H1 (cell line): ENCODE data around the gene KIAA1328. TPM values are rescaled to one million over a fixed set of nuclear protein-coding genes. Genes with fewer than 3 reads are reported as not detected.

ENCODE experiments used
- CTCF ChIA-PET: fragments of 300-600 bp; sonication (Branson Sonifier 250); formaldehyde crosslinking; loops from one replicate; lab custom pipeline; 2021; ENCODE audit not compliant: partially characterized antibody; lab: Charles Lee
- POLR2A ChIA-PET: fragments of 300-600 bp; sonication (Branson Sonifier 250); formaldehyde crosslinking; loops from one replicate; lab custom pipeline; 2021; ENCODE audit warnings: inconsistent platforms; ENCODE audit not compliant: partially characterized antibody; lab: Charles Lee
- DNase-seq, 2 experiments: peaks; one replicate each; pipeline versions ENCODE4 v3.0.0 to v3.0.0-alpha.2; 2010 to 2022; ENCODE audit warnings: low spot score in 2 of 2, low read depth in 1 of 2, mixed read lengths in 1 of 2
- FAIRE-seq: peaks from 2 replicates; lab custom pipeline; 2011; peaks lifted over from hg19 to GRCh38; lab: Jason Lieb, UNC
- H2AFZ ChIP-seq: 2 replicates; pipeline ENCODE4 v1.8.1; 2012; ENCODE audit warnings: low read length, inconsistent platforms
- H2AK5ac ChIP-seq: 2 replicates; pipeline ENCODE4 v1.6.1; 2013; ENCODE audit warnings: low read depth, low read length
- H2BK120ac ChIP-seq: replicated peaks from 2 replicates; pipeline ENCODE3; 2013; ENCODE audit warnings: low read depth, low read length, inconsistent platforms
- H2BK12ac ChIP-seq: 2 replicates; pipeline ENCODE4 v1.6.1; 2013; ENCODE audit warnings: low read depth, low read length
- H2BK15ac ChIP-seq: 2 replicates; pipeline ENCODE4 v1.6.1; 2013; ENCODE audit warnings: low read length
- H2BK20ac ChIP-seq: 2 replicates; pipeline ENCODE4 v1.6.1; 2013; ENCODE audit warnings: low read length
- H2BK5ac ChIP-seq: 2 replicates; pipeline ENCODE4 v1.6.1; 2013; ENCODE audit warnings: low read depth, low read length
- H3K14ac ChIP-seq: 2 replicates; pipeline ENCODE4 v1.6.1; 2013; ENCODE audit warnings: inconsistent platforms; ENCODE audit not compliant: insufficient read length
- H3K18ac ChIP-seq: 2 replicates; pipeline ENCODE4 v1.6.1; 2013; ENCODE audit warnings: low read length; ENCODE audit errors: extremely low read depth
- H3K23ac ChIP-seq: 2 replicates; pipeline ENCODE4 v1.6.1; 2013; ENCODE audit warnings: inconsistent platforms; ENCODE audit not compliant: insufficient read length
- H3K23me2 ChIP-seq: 2 replicates; pipeline ENCODE4 v1.6.1; 2013; ENCODE audit warnings: low read depth, low read length
- H3K27ac ChIP-seq: 2 replicates; pipeline ENCODE4 v1.6.1; 2011; ENCODE audit warnings: low read depth, low read length, inconsistent platforms
- H3K27me3 ChIP-seq, 4 experiments: replicated peaks in 1 of 4; 1 replicate in 1 of 4; 2 replicates in 3 of 4; pipeline versions ENCODE4 v1.6.1 to v1.8.1; 2011 to 2013; ENCODE audit warnings: low read length in 3 of 4, mild to moderate bottlenecking in 3 of 4, inconsistent platforms in 2 of 4, mixed read lengths in 2 of 4, moderate library complexity in 1 of 4; ENCODE audit not compliant: control insufficient read depth in 3 of 4, insufficient read depth in 3 of 4; ENCODE audit errors: extremely low read depth in 1 of 4
- H3K36me3 ChIP-seq, 4 experiments: 2 replicates each; pipeline versions ENCODE4 v1.6.1 to v1.8.1; 2011 to 2013; ENCODE audit warnings: mild to moderate bottlenecking in 4 of 4, low read length in 3 of 4, moderate library complexity in 2 of 4, control low read depth in 1 of 4, inconsistent platforms in 1 of 4; ENCODE audit not compliant: insufficient read depth in 4 of 4, control insufficient read depth in 2 of 4
- H3K4ac ChIP-seq: replicated peaks from 2 replicates; pipeline ENCODE3; 2013; ENCODE audit warnings: low read length, low read depth, mixed read lengths, inconsistent platforms; ENCODE audit not compliant: insufficient read length
- H3K4me1 ChIP-seq, 4 experiments: replicated peaks in 1 of 4; 1 replicate in 1 of 4; 2 replicates in 3 of 4; pipeline versions ENCODE4 v1.6.1 to v1.8.1; 2011 to 2013; ENCODE audit warnings: low read length in 3 of 4, inconsistent platforms in 2 of 4, mixed read lengths in 1 of 4; ENCODE audit not compliant: insufficient read depth in 4 of 4, control insufficient read depth in 3 of 4
- H3K4me2 ChIP-seq, 2 experiments: 2 replicates each; pipeline versions ENCODE4 v1.6.1 to v1.8.1; 2011 to 2013; ENCODE audit warnings: low read depth in 2 of 2, low read length in 2 of 2, control low read depth in 1 of 2, inconsistent platforms in 1 of 2, mild to moderate bottlenecking in 1 of 2; ENCODE audit not compliant: insufficient read depth in 1 of 2
- H3K4me3 ChIP-seq, 4 experiments: fragments of 200-600, 300-600 bp in 1 of 4; sonication (generic), shearing (Covaris generic), sonication (Bioruptor Twin) in 1 of 4; 2 replicates each; pipeline versions ENCODE4 v1.5.1 to v1.8.1; 2011 to 2016; ENCODE audit warnings: low read length in 4 of 4, low read depth in 3 of 4, control low read depth in 2 of 4, inconsistent platforms in 2 of 4, mild to moderate bottlenecking in 2 of 4, mixed read lengths in 1 of 4, moderate library complexity in 1 of 4; ENCODE audit not compliant: insufficient read depth in 2 of 4; ENCODE audit errors: extremely low read depth in 1 of 4
- H3K56ac ChIP-seq: replicated peaks from 2 replicates; pipeline ENCODE3; 2013; ENCODE audit warnings: low read depth, mild to moderate bottlenecking, mixed read lengths, low read length, inconsistent platforms; ENCODE audit not compliant: insufficient read length
- H3K79me1 ChIP-seq: 2 replicates; pipeline ENCODE4 v1.6.1; 2013; ENCODE audit warnings: low read depth, low read length, control low read depth
- H3K79me2 ChIP-seq, 2 experiments: 2 replicates each; pipeline versions ENCODE4 v1.6.1 to v1.8.1; 2012 to 2013; ENCODE audit warnings: low read length in 2 of 2, mild to moderate bottlenecking in 2 of 2, inconsistent platforms in 1 of 2; ENCODE audit not compliant: insufficient read depth in 2 of 2, control insufficient read depth in 1 of 2
- H3K9ac ChIP-seq, 4 experiments: replicated peaks in 1 of 4; 1 replicate in 1 of 4; 2 replicates in 3 of 4; pipeline versions ENCODE4 v1.6.1 to v1.8.1; 2011 to 2013; ENCODE audit warnings: low read depth in 3 of 4, low read length in 3 of 4, control low read depth in 2 of 4, mild to moderate bottlenecking in 2 of 4, moderate library complexity in 2 of 4, inconsistent platforms in 1 of 4; ENCODE audit errors: extremely low read depth in 1 of 4
- H3K9me3 ChIP-seq, 2 experiments: 2 replicates each; pipeline versions ENCODE4 v1.6.1 to v1.8.1; 2012 to 2013; ENCODE audit warnings: mild to moderate bottlenecking in 2 of 2, moderate library complexity in 2 of 2, control low read depth in 1 of 2, inconsistent platforms in 1 of 2, low read depth in 1 of 2, low read length in 1 of 2, mixed read lengths in 1 of 2; ENCODE audit not compliant: insufficient read depth in 2 of 2
- H4K20me1 ChIP-seq, 2 experiments: replicated peaks in 1 of 2; 2 replicates each; pipeline versions ENCODE3 to v1.8.1; 2011 to 2013; ENCODE audit warnings: inconsistent platforms in 2 of 2, low read length in 2 of 2, mild to moderate bottlenecking in 1 of 2; ENCODE audit not compliant: insufficient read depth in 2 of 2, control insufficient read depth in 1 of 2
- H4K5ac ChIP-seq: 2 replicates; pipeline ENCODE4 v1.6.1; 2013; ENCODE audit warnings: low read length, low read depth, mixed read lengths, inconsistent platforms; ENCODE audit not compliant: insufficient read length
- H4K8ac ChIP-seq: 2 replicates; pipeline ENCODE4 v1.8.0; 2013; ENCODE audit warnings: mild to moderate bottlenecking, moderate library complexity, low read length, inconsistent platforms; ENCODE audit not compliant: insufficient read depth; ENCODE audit errors: extremely low read depth
- H4K91ac ChIP-seq: replicated peaks from 2 replicates; pipeline ENCODE3; 2013; ENCODE audit warnings: low read length, mixed read lengths, inconsistent platforms; ENCODE audit not compliant: insufficient read length
- BACH1 ChIP-seq: IDR thresholded peaks from 2 replicates; pipeline ENCODE4 v1.6.1; 2012; ENCODE audit warnings: low read length, improper control_type of control experiment
- CHD1 ChIP-seq: IDR thresholded peaks from 2 replicates; pipeline ENCODE4 v1.6.1; 2012; ENCODE audit warnings: low read depth, low read length, improper control_type of control experiment
- EP300 ChIP-seq, 2 experiments: IDR thresholded peaks; 1 replicate in 1 of 2; 2 replicates in 1 of 2; pipeline ENCODE4 v1.6.1; 2011 to 2012; ENCODE audit warnings: low read depth in 2 of 2, low read length in 2 of 2, mild to moderate bottlenecking in 2 of 2, borderline replicate concordance in 1 of 2, inconsistent platforms in 1 of 2, moderate library complexity in 1 of 2
- HDAC2 ChIP-seq, 2 experiments: fragments of 300-600 bp in 1 of 2; sonication (generic) in 1 of 2; IDR thresholded peaks; 2 replicates each; pipeline ENCODE4 v1.6.1; 2011 to 2012; ENCODE audit warnings: low read depth in 2 of 2, low read length in 2 of 2, mild to moderate bottlenecking in 2 of 2, moderate library complexity in 2 of 2, borderline replicate concordance in 1 of 2, inconsistent platforms in 1 of 2
- HDAC6 ChIP-seq: IDR thresholded peaks from one replicate; pipeline ENCODE4 v1.7.1; 2012; ENCODE audit warnings: low read depth, mild to moderate bottlenecking, inconsistent platforms, low read length, moderate library complexity
- KDM5A ChIP-seq: fragments of 200-600 bp; IDR thresholded peaks from 2 replicates; pipeline ENCODE4 v1.7.1; 2012; ENCODE audit warnings: mild to moderate bottlenecking, low read length, inconsistent platforms, mixed read lengths
- POLR2A ChIP-seq, 2 experiments: IDR thresholded peaks; 1 replicate in 1 of 2; 2 replicates in 1 of 2; pipeline ENCODE4 v1.6.1; 2011; ENCODE audit warnings: low read depth in 2 of 2, low read length in 2 of 2, mild to moderate bottlenecking in 2 of 2; ENCODE audit errors: control extremely low read depth in 1 of 2
- POU5F1 ChIP-seq: IDR thresholded peaks from 2 replicates; pipeline ENCODE4 v1.6.1; 2011; ENCODE audit warnings: low read depth, mild to moderate bottlenecking, low read length, moderate library complexity
- RAD21 ChIP-seq, 2 experiments: IDR thresholded peaks in 1 of 2; conservative IDR thresholded peaks in 1 of 2; 2 replicates each; pipeline ENCODE4 v1.6.1; 2011; ENCODE audit warnings: low read depth in 2 of 2, low read length in 2 of 2, improper control_type of control experiment in 1 of 2, inconsistent platforms in 1 of 2, mild to moderate bottlenecking in 1 of 2, moderate library complexity in 1 of 2
- TAF7 ChIP-seq: optimal IDR thresholded peaks from 2 replicates; pipeline ENCODE3; 2011; ENCODE audit warnings: low read depth, mild to moderate bottlenecking, inconsistent platforms, low read length, moderate library complexity, borderline replicate concordance
- WGBS, 2 experiments: shearing (Covaris generic) in 1 of 2; methylation state at CpG; one replicate each; pipeline versions ENCODE4 v1.1.6 to v1.1.7; 2013 to 2015; ENCODE audit warnings: low lambda C conversion rate in 2 of 2, mixed read lengths in 2 of 2, inconsistent platforms in 1 of 2, low coverage in 1 of 2, missing lambda C conversion rate in 1 of 2; ENCODE audit not compliant: insufficient replicate concordance in 2 of 2, insufficient coverage in 1 of 2, insufficient read length in 1 of 2; ENCODE audit errors: extremely low coverage in 1 of 2, missing lambda C conversion rate in 1 of 2; 5-methylcytosine and 5-hydroxymethylcytosine counted together
- polyA plus RNA-seq, 7 experiments: library from polyadenylated mRNA; depleted of rRNA in 3 of 7; stranded (reverse) in 5 of 7; unstranded in 2 of 7; fragments of >200 nt in 5 of 7; fragments of 200-250 nt in 2 of 7; gene quantifications; 1 replicate in 5 of 7; 2 replicates in 1 of 7; 4 replicates in 1 of 7; pipeline versions ENCODE4 v1.2.1 to v1.2.3, GENCODE V29; 2011 to 2013; ENCODE audit warnings: missing spikeins in 2 of 7, mixed read lengths in 2 of 7
- total RNA-seq: library from RNA; stranded (reverse); fragmentation: NEBNext Ultra II Directional; extraction: Animal tissue kit (Norgen Biotek cat#: 25700); gene quantifications from 2 replicates; pipeline ENCODE4 v1.2.1, GENCODE V29; 2021
- TF ChIP-seq, protein P1 (sequence below): IDR thresholded peaks from 2 replicates; pipeline ENCODE4 v1.6.1; 2012; ENCODE audit warnings: inconsistent platforms

The KIAA1328 gene
- total and polyA plus RNA-seq, 2 of the 8 experiments (the other 6 are each of a cell fraction or from before 2014, with no cell fraction given), result 2.6 to 5.7 TPM

GRCh38 chr18:37222354-37222998 is 393.5 kb downstream of the KIAA1328 start:
- Histone ChIP-seq H3K4me2 (no peak overlapping the region), H4K8ac (no peak overlapping the region), H3K9me3 (peaks cover 0 to 5% of the 10 kb centered on the region in 2 experiments; a peak in 1 of 4 replicates), H3K23ac (no peak overlapping the region), H3K23me2 (no peaks in the 10 kb centered on the region), H2BK15ac (no peak overlapping the region), H3K27ac (no peak overlapping the region), H3K14ac (no peak overlapping the region), H3K4me1 (peaks cover 0 to 13% (median 2%) of the 10 kb centered on the region in 4 experiments; a peak in 5 of 7 replicates), H2BK5ac (no peak overlapping the region), H3K56ac (no peak overlapping the region), H3K79me2 (no peaks in the 10 kb centered on the region), H2AFZ (no peak overlapping the region), H3K4me3 (no peak overlapping the region), H4K91ac (no peak overlapping the region), H3K18ac (no peak overlapping the region), H2BK12ac (no peak overlapping the region), H2BK20ac (no peak overlapping the region), H3K36me3 (no peaks in the 10 kb centered on the region), H2AK5ac (no peak overlapping the region), H4K20me1 (peaks cover 0 to 2% of the 10 kb centered on the region in 2 experiments), H2BK120ac (no peak overlapping the region), H4K5ac (no peak overlapping the region), H3K27me3 (peaks cover 12 to 19% (median 15%) of the 10 kb centered on the region in 4 experiments), H3K9ac (no peak overlapping the region), H3K79me1 (no peaks in the 10 kb centered on the region), H3K4ac (no peak overlapping the region)
- FAIRE-seq (no peak), DNase-seq (no peak)
- POLR2A ChIA-PET, result no interaction called here
- WGBS, 2 experiments, result 88% methylated on average over 4 of the region's 4 CpGs; no CpG with 5 or more reads in 1 of the 2 experiments
- CTCF ChIA-PET, result interaction anchor here (0.7 to 1.9 kb wide), 2 partner anchors 15 to 55 kb away, joined by 3 to 4 read pairs; no protein-coding TSS in a partner anchor
- TF ChIP-seq CHD1 (no peak), KDM5A (no peak), POLR2A (IDR thresholded peaks at IDR 0.05; ENCODE audit: control extremely low read depth in 1 of 2, low read depth in 2 of 2, low read length in 2 of 2) (no peak), HDAC6 (no peak), RAD21 (IDR thresholded peaks at IDR 0.05 in 1 of 2, conservative IDR thresholded peaks at IDR 0.05 in 1 of 2; ENCODE audit: low read depth in 2 of 2, low read length in 2 of 2) (no peak), EP300 (IDR thresholded peaks at IDR 0.05; ENCODE audit: borderline replicate concordance in 1 of 2, low read depth in 2 of 2, low read length in 2 of 2) (no peak), HDAC2 (IDR thresholded peaks at IDR 0.05; ENCODE audit: borderline replicate concordance in 1 of 2, low read depth in 2 of 2, low read length in 2 of 2) (no peak), POU5F1 (no peak), TAF7 (no peak), BACH1 (no peak)
- TF ChIP-seq, protein P1, sequence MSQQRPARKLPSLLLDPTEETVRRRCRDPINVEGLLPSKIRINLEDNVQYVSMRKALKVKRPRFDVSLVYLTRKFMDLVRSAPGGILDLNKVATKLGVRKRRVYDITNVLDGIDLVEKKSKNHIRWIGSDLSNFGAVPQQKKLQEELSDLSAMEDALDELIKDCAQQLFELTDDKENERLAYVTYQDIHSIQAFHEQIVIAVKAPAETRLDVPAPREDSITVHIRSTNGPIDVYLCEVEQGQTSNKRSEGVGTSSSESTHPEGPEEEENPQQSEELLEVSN, result no peak
